ENCODE data around the gene ATP13A2.

ATP13A2 gene

DNA sequence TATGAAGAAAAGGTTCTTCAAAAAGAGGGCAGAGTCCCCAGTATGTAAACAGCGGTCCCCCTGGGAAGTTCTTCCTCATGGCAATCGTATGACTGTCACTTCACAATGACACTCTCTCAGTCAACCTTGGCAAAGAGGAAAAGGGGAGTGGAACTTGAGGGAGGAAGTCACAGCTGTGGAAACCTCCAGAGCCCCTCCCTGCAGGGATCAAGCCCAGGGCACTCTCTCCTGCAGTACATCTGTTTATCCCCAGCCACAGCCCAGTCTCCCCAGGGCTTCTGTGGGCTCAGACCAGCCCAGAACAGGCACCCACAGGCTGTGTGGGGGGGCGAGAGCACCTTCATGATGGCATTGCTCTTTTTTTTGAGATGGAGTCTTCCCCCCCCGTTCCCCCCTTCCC, 2.0 kb downstream of the ATP13A2 start:
- intact Hi-C loops (cut with DNase I; ENCODE audit: low total_unique reads) = no loop called here
- DNase-seq = no peak
- H3K9me3 ChIP-seq = no peaks in the 10 kb centered on the region
- H3K27ac ChIP-seq = no peak overlapping the region
- peaks cover 8 to 17% (median 12%) of the 10 kb centered on the region in 3 donors for H3K36me3 ChIP-seq
- peaks cover 0 to 25% (median 18%) of the 10 kb centered on the region in 4 donors for H3K4me1 ChIP-seq
- no peak overlapping the region for H3K4me3 ChIP-seq
- no peaks in the 10 kb centered on the region for H3K27me3 ChIP-seq
- TF ChIP-seq, protein P1, sequence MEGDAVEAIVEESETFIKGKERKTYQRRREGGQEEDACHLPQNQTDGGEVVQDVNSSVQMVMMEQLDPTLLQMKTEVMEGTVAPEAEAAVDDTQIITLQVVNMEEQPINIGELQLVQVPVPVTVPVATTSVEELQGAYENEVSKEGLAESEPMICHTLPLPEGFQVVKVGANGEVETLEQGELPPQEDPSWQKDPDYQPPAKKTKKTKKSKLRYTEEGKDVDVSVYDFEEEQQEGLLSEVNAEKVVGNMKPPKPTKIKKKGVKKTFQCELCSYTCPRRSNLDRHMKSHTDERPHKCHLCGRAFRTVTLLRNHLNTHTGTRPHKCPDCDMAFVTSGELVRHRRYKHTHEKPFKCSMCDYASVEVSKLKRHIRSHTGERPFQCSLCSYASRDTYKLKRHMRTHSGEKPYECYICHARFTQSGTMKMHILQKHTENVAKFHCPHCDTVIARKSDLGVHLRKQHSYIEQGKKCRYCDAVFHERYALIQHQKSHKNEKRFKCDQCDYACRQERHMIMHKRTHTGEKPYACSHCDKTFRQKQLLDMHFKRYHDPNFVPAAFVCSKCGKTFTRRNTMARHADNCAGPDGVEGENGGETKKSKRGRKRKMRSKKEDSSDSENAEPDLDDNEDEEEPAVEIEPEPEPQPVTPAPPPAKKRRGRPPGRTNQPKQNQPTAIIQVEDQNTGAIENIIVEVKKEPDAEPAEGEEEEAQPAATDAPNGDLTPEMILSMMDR (IDR thresholded peaks at IDR 0.05) = no peak

DNA sequence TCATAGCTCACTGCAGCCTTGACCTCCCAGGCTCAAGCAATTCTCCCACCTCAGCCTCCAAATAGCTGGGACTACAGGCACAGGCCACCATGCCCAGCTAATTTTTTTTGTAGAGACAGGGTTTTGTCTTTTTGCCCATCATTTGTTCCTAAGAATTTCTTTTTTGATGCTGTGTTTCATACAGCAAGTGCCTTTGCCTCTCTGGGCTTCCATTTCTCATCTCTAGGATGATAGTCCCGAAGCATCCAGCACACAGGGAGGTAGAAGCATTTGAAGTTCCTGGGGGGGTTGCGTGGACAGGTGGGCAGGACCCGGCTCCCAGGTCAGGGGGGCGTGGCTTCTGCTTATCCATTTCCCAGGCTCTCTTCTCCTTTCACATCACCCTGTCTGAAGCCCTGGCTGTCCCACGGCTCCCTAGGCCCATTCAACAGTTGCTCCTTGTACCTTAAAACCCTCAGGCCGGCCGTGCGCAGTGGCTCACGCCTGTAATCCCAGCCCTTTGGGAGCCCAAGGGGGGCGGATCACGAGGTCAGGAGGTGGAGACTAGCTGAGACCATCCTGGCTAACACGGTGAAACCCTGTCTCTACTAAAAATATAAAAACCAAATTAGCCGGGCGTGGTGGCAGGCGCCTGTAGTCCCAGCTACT, 3.4 kb downstream of the ATP13A2 start:
- H3K4me1 ChIP-seq = peaks cover 0 to 25% (median 18%) of the 10 kb centered on the region in 4 donors
- peaks cover 14 to 30% (median 22%) of the 10 kb centered on the region in 3 donors for H3K36me3 ChIP-seq
- no peaks in the 10 kb centered on the region for H3K9me3 ChIP-seq
- intact Hi-C loops (cut with DNase I; ENCODE audit: low total_unique reads) = no loop called here
- no peak overlapping the region for H3K27ac ChIP-seq
- no peak overlapping the region for H3K4me3 ChIP-seq
- H3K27me3 ChIP-seq = no peaks in the 10 kb centered on the region
- no peak for DNase-seq
- TF ChIP-seq, protein P1 (IDR thresholded peaks at IDR 0.05) = no peak

DNA sequence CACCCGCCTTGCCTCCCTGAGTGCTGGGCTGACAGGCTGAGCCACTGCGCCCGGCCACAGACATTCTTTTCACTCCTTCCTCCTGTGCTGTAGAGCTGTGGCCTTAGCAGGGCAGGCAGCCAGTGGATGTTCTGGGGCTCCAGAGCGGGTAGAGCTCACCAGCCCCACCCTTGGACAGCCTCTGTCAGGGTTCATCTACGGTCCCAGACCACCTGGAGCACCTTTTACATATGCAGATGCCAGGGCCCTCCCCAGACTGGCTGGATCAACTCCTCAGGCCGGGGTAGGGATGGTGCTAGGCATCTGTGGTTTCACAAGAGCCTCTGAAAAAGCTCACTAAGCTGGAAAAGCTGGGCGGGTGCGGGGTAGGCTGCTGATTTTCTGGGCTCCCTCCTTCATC, 4.6 kb downstream of the ATP13A2 start:
- no peak for DNase-seq
- Histone ChIP-seq H3K4me3 (no peak overlapping the region), H3K9me3 (no peaks in the 10 kb centered on the region), H3K4me1 (peaks cover 0 to 21% (median 15%) of the 10 kb centered on the region in 4 donors), H3K27me3 (no peaks in the 10 kb centered on the region), H3K36me3 (peaks cover 25 to 43% (median 33%) of the 10 kb centered on the region in 3 donors), H3K27ac (no peak overlapping the region)
- intact Hi-C loops (cut with DNase I; ENCODE audit: low total_unique reads) = no loop called here
- TF ChIP-seq, protein P1 (IDR thresholded peaks at IDR 0.05) = no peak

DNA sequence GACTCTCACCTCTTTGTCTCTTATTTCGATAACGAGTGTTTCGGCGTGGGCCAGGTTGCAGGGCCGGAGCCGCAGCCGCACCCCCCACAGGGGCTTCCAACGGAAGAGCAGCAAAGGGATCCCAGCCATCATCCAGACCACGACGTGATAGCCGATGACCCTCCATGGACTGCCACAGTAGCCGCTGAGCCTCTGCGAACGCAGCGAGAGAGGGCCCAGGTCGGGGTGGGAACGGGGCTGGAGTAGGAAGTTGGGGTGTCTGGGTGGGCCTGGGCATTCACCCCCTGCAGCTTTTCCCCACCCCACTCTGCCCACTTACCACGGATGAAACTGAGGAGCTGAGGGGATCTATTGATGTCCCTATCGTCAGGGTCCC, 6.4 kb downstream of the ATP13A2 start:
- peaks cover 0 to 8% (median 3%) of the 10 kb centered on the region in 4 donors for H3K4me1 ChIP-seq
- DNase-seq = no peak
- TF ChIP-seq, protein P1 (IDR thresholded peaks at IDR 0.05) = no peak
- H3K4me3 ChIP-seq = no peak overlapping the region
- no peak overlapping the region for H3K27ac ChIP-seq
- no peaks in the 10 kb centered on the region for H3K9me3 ChIP-seq
- intact Hi-C loops (cut with DNase I; ENCODE audit: low total_unique reads) = no loop called here
- no peaks in the 10 kb centered on the region for H3K27me3 ChIP-seq
- H3K36me3 ChIP-seq = peaks cover 39 to 58% (median 45%) of the 10 kb centered on the region in 3 donors

DNA sequence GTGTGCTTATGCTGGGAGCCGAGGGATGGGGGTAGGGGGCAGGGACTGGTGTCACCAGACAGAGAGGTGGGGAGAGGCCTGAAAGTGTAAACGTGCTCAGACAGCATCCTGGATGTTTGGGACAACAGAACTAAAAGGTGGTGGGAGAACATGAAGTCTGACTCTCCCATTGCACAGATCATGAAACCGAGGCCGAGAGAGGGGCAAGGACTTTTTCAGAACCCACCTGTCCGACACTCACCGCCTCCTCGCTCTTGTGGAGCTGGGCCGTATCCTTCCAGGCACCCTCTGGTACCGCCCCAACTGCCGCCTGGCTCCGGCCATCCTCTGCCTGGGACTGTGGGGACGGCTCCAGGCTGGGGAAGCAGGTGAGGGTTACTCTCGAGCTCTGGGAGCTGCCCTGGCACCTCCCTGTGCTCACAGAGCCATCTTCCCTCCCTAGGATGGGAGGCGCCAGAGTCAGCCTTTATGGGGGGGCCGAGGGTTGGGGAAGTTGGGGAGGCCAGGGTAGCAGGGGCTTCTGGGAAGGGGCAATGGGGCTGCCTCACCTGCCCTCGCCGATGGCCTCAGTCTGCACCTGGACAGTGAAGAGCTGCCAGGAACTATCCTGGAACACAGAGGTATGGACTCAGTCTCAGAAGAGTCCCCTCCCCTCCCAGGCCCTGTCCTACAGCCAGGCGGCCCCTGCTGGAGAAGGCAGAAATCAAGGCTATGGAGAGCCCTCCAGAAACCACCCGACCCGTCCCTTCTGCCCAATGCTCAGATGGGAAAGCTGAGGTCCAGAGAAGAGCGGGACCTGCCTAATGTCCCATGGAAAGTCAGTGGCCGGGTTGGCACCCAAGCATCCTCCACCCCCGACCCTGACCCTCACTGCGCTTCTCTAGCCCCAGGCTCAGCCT, 7.0 kb downstream of the ATP13A2 start:
- no peaks in the 10 kb centered on the region for H3K9me3 ChIP-seq
- no peak overlapping the region for H3K27ac ChIP-seq
- intact Hi-C loops (cut with DNase I; ENCODE audit: low total_unique reads) = no loop called here

More for the DNA sequence above, 7.0 kb downstream of the ATP13A2 start:
- Histone ChIP-seq H3K36me3 (peaks cover 43 to 65% (median 51%) of the 10 kb centered on the region in 3 donors), H3K27me3 (no peaks in the 10 kb centered on the region), H3K4me3 (no peak overlapping the region), H3K4me1 (peaks cover 0 to 2% (median 0%) of the 10 kb centered on the region in 4 donors)
- no peak for DNase-seq
- TF ChIP-seq, protein P1 (IDR thresholded peaks at IDR 0.05) = no peak

All from tibial artery (tissue), 4 donors.